Fibroblast of skin of left quadriceps (primary cell): ENCODE data around the gene SAMD4B.

Source experiments
- DNase-seq, 2 experiments: peaks; one replicate each; pipeline ENCODE4 v3.0.0-alpha.2; 2013; ENCODE audit warnings: low read depth in 2 of 2

SAMD4B gene

DNA sequence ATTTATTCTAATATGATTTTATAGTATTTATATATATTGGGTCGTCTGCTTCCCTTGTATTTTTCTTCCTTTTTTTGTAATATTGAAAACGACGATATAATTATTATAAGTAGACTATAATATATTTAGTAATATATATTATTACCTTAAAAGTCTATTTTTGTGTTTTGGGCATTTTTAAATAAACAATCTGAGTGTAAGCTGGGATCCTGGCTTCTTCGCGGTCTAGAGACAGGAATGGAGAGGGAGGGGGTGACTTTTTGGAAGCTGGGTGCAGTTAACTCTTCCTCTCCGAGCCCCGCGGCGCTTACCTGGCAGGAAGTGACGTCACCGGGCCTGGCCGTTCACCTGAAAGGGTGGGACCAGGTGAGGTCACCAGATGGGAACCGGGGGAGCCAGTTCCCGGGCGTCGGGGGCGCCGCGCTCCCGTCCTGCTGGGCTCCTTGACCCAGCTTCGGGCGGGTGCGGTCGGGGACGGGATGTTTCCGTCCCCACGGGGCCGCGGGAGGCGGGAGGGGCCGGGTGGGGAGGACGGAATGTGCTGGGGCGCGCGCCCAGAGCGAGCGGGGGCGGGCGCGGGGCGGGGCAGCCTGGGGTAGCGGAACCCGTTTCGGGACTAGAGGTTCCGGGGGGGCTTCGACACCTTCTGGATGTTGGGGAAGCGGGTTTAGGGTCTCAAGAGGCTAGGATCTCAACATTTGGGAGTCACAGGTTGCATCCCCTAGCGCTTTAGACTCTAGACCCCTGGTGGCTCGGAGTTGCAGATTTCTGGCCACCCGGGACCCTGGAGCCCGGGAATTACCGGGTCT is 67.2 kb downstream of the SAMD4B start:
- no peak for DNase-seq

DNA sequence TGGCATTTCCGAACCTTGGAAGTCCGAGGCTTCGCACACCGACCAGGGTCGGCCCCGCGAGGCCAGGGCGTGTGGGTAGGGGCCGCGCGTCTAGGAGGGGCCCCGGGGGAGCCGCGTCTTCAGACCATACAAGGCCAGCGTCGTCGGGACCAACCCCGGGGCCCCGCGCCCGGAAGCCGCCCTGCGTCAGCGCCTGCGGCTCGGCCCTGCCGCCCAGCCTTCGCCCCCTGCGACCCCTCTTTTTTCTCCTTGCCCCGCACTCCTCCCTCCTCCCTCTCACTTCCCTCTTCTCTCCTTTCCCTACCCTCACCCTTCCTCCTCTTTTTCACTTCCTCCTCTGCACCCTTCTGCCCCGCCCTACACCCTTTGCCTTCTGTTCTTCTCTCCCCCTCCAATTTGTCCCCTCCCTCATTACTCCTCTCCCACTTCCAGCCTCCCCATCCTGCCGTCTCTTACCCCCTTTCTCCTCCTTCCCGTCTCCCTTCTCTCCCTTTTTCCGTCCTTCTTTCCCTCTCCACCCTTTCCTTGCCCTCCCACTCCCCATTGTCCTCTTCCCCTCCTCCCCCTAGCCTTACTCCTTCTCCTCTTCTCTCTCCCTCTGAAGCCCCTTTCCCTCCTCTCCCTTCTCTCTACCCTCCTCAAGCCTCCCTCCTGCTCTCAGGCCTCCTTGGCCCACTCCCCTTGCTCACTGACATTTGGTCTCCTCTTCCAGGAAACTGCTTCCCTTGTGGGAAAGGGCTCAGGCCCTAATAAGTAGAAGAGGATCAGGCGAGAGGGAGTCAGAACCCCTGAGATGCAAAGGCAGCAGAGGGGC is 68.0 kb downstream of the SAMD4B start:
- no peak for DNase-seq

DNA sequence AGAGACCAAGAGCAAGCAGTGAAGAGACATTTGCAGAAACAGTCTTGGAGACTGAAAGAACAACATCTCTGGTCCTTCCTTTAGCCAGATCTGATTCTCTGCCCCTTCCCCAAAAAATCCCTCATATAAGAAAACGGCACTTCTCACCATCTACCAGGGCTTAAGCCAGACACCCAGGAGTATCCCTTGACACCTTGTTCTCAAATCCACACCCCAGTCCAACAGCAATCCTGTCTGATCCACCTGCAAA is 68.5 kb downstream of the SAMD4B start:
- DNase-seq = no peak

DNA sequence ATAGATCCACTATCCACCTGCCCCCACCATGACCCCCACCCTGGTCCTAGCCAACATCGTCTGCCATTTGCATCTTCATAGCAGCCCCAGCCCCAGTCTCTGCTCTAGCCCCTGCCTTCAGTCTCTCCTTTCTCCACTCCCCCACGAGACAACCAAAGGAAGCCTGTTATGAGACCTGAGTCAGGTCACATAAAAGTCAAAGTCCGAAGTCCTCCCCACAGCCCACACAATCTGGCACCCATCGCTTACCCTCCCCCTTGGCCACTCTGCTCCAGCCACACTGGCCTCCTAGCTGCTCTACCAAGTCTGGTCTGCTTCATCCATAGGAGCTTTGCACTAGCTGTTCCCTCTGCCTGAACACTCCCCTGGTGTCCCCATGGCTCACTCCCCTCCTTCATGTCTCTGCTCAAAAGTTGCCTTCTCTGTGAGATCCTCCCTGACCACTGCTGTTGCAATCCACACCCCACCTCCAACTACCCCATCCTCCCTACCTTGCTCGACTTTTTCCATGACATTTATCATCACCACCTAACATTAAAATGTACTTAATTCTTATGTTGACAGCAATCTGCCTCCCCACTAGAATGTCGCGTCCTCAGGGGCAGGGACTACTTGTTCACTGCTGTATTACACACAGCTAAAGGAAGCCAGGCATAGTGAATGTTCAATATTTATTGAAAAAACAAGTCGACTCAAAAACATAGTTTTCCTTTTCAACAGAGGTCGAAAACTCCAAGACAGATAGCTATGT is 69.0 kb downstream of the SAMD4B start:
- DNase-seq = no peak

DNA sequence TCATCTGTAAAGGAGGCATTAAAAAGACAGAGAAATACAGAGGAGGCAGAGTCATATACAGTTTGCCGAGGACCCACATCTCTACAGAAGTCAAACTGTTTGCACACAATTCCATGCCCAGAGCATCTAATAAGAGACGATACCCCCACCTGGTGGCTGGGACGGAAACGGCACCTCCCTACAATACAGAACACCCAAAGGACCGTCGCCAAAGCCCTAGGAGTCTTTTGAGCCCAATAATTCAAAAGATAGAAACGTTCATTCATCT is 69.5 kb downstream of the SAMD4B start:
- DNase-seq = peak; percentile 82 to 86

DNA sequence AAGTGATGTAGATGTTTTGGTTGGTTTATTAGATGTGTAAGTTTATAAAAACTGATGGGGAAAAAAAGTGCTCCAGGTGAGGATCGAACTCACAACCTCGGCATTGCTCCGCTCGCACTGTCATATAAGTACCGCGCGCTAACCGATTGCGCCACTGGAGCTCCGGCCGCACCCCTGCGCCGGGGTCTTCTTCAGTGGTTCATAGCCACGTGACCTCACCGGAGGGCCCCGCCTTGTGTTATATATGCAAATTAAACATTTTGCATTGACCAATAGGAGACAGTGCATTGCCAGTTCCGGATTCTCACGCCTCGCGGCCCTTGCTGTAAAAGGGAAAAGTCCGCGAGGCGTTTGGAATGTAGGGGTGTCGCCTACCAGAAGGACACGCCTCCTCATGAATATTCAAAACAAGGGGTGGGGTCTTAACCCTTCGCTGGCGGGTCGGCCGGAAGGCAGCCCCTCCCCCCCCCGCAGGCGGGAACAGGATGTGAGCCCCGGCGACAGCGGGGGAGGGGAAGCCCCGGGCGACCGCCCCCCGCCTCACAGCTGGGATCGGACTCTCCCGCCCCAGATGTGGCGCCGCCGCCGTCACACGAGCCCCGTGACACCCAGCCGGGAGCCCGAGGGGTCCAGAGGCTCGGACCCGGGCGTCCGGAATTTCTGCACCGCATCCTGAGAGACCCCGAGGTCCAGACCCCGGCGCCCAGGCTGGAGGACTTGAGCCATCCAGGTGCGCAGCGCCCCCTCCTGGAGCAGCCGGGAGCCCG is 70.1 kb downstream of the SAMD4B start, which contains the start of gene PLEKHG2:
TSS of gene PLEKHG2 (plus strand) at position 570 of the 767 bp plus-strand sequence. CDS start 1,418 bp downstream, outside the sequence.
- DNase-seq = peak; percentile 100

DNA sequence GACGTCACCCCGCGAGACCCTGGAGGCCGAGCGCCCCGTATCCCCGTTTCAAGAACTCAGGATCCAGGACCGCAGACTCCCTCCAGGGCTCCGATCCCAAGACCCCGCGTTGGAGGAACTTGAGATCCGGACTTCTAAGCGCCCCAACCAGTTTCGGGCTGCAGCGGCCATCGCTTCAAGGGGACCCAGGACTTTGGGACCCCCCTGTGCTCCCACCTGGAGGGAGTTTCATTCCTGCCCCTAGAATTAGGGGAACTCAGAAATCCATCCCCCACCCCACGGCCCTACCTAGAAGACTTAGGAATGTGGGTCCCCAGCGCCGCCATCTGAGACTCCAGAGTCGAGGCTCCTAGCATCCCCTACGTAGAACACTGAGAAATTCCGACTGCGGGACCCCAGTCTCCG is 70.6 kb downstream of the SAMD4B start:
- DNase-seq = no peak

DNA sequence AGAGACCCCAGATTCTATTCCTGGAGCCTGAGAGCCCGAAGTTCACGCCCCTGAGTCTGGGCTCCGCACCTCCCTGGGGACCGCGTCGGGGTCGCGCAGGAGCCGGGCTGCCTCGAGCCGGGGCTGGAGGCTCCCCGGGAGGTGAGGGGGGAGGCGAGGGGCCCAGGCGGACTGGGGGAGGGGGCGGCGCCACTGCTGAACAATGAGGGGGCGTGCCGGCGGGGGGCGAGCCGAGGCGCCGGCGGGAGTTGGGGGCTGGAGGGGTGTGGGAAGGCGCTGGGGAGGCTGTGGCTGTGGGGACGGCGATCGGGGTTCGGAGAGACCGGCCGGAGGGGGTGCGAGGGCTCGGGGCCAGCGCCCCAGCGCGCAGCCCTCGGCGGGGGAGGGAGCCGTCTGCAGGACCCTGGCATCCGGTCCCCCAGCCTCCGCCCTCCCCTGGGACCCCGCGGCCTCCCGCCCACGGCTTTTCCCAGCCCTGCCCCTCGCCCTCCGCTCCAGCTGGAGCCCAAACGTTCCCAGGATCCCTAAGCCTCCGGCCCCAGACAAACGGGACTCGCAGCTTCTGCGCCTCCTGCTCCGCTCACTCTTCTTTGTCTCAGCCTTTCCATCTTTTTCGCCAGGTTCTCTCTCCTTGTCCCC is 71.2 kb downstream of the SAMD4B start:
- no peak for DNase-seq

DNA sequence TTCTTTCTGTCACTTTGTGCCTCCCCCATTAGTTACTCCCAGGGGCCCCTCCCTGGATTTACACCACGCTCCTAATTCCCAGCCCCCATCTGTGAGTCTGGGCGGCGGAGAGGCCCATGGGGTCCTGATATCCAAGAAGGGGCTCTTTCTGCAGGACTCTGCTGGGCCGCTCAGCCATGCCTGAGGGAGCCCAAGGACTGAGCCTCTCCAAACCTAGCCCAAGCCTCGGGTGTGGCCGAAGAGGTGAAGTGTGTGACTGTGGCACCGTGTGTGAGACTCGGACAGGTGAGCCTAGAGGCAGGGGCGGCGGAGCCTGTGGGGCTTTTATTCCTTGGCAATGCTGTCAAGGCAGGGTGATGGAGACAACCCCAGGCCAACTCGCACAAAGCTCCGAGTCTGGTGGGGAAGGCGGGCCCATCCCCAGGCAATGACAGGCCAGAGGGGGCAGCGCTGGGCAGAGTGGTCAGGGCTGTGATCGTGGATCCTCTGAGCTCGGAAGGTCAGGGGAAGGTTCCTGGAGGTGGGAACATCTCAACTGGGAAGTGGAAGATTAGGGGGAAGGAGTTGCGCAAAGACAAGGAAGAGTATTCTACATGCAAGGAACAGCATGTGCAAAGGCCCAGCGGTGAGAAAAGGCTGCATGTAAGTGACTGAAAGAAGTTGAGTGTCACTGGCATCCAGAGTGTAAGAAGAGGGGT is 71.8 kb downstream of the SAMD4B start:
- DNase-seq = no peak

DNA sequence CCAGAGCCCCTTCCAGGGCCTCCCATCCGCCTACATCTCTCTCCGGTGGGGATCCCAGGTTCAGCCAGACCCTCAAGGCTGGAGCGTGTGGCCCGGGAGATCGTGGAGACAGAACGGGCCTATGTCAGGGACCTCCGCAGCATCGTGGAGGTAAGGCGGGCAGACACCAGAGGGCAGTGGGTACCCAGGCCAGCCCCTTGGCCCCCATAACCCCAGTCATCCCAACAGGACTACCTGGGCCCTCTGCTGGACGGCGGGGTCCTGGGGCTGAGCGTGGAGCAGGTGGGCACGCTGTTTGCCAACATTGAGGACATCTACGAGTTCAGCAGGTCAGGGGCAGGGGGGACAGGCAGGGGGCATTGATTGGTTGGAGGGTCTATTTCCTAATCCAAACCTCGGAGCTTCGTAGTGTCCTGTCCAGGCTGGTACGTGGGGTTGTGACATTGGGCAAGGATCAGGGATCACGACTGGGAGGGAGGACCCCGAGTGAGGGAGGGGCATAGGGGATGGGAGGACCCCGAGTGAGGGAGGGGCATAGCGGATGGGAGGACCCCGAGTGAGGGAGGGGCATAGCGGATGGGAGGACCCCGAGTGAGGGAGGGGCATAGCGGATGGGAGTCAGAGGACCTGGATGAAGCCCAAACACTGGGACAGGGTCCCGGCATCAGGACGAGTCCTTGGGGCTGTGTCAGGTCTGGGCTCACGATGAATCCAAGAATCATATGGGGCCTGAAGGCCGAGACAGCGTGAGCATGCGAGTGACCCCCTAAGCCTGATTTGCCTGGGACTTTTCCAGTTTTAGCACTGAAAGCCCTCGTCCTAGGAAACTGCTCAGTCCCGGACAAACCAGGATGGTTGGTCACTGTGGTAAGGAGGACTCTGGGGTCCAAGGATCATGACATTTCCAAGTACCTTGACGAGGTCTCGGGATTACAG is 73.2 kb downstream of the SAMD4B start:
- no peak for DNase-seq

DNA sequence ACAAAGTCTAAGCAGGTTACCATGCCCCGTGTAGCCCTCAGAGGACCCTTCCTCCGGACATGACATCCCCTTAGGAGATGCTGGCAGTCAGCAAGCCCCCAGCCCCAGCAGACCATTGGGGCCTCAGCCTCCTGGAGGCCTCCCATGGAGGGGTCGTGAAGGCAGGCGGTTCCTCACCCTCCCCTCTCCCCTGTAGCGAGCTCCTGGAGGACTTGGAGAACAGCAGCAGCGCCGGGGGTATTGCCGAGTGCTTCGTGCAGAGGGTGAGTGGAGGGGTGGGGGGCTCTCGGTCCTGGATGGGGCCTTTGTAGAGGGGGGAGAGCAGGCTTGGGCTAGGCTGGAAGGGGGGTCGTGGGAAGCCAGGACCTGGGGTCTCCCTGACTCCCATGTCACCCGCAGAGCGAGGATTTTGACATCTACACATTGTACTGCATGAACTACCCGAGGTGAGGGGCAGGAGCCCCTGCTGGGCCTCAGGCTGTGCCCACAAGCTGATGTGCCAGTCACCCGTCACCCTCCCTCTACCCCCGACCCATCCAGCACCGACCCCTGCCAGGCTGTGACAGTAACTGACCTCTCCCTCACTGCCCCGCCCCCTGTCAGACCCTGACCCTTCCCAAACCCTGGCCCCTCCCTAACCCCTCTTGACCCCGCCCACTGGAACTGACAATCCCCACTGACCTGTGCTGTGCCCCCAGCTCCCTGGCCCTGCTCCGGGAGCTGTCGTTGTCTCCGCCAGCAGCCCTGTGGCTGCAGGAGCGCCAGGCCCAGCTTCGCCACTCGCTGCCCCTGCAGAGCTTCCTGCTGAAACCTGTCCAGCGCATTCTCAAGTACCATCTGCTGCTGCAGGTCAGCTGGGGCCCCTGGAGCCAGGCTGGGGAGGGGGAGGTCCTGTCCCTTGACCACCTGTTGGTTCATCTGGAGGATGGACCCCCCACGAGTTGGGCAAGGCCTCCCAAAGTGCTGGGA is 74.2 kb downstream of the SAMD4B start:
- no peak for DNase-seq

DNA sequence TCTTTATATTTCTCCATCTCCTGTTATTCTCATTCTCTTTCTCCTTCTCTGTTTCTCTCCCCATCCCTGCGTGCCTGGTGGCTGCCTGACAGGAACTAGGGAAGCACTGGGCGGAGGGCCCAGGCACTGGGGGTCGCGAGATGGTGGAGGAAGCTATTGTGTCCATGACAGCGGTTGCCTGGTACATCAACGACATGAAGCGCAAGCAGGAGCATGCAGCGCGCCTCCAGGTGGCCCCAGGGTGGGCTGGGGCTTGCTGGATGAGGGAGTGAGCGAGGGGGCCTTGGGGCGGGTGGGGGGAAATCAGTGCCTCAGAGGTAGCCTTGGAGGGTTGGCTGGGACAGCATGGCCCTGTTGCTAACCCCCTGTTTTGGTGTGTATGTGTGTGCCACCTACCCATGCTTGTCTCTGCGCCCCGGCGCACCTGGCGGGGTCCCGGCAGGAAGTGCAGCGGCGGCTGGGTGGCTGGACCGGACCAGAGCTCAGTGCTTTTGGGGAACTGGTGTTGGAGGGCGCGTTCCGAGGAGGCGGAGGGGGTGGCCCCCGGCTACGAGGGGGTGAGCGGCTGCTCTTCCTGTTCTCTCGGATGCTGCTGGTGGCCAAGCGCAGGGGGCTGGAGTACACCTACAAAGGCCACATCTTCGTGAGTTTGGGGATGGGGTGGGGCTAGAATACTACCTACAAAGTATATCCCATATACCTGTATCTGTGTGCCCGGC is 75.4 kb downstream of the SAMD4B start:
- DNase-seq = no peak

DNA sequence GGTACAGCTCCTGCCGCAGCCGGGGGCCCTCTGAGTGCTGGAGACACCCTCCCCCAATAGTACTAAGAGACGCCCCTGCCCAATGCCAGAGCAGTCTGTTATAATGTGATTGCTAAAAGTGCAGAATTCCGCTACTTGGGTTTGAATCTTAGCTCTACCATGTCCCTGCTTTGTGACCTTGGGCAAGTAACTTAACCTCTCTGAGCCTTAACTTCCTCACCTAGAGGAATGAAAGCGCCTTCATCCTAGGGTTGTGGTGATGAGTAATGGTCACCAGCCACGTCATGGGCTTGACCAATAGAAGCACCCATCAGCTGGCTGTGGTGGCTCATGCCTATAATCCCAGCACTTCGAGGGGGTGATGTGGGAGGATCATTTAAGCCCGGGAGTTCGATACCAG is 76.8 kb downstream of the SAMD4B start:
- no peak for DNase-seq

DNA sequence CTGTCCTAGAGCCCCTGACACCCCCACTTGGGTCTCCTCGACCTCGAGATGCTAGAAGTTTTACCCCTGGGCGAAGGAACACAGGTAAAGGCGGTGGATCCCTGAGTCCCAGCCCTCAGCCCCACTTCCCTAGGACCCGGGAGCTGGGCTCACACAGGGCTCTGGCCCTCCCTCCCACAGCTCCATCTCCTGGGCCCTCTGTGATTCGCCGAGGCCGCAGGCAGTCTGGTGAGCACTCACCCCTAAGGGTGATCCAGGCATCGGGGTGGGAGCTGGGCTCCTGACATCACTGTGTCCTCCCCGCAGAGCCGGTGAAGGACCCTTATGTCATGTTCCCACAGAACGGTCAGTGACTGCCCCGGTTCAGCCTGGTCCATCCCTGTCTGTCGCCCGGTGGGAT is 78.5 kb downstream of the SAMD4B start:
- DNase-seq = no peak

DNA sequence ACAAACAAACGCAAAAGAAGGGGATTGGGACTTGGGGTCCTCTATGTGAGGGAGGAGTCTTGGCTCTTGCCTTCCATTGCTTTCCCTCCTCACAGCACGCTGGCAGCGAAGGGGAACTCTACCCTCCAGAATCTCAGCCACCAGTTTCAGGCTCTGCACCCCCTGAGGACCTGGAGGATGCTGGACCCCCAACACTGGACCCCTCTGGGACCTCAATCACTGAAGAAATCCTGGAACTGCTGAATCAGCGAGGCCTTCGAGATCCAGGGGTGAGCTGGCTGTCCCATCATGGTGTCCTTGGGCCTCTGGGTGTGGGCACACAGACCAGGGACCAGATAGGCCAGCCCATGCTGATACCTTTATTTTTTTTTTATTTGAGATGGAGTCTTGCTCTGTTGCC is 79.8 kb downstream of the SAMD4B start:
- DNase-seq = no peak

DNA sequence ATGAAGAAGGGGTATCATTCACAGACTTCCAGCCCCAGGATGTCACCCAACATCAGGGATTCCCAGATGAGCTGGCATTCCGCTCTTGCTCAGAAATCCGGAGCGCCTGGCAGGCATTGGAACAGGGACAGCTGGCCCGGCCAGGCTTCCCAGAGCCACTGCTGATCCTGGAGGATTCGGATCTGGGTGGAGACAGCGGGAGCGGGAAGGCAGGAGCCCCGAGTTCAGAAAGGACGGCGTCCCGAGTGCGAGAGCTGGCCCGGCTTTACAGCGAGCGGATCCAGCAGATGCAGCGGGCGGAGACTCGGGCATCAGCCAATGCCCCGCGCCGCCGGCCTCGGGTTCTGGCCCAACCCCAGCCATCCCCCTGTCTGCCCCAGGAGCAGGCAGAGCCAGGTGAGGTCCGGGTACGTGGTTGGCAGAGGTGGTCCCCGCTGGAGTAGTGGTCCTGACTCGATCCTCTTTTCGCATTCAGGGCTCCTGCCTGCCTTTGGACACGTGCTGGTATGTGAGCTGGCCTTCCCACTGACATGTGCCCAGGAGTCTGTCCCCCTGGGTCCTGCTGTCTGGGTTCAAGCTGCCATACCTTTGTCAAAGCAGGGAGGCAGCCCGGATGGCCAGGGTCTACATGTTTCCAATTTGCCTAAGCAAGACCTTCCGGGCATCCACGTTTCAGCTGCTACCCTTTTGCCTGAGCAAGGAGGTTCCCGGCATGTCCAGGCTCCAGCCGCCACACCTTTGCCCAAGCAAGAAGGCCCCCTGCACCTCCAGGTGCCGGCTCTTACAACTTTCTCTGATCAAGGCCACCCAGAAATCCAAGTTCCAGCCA is 81.3 kb downstream of the SAMD4B start:
- DNase-seq = no peak

DNA sequence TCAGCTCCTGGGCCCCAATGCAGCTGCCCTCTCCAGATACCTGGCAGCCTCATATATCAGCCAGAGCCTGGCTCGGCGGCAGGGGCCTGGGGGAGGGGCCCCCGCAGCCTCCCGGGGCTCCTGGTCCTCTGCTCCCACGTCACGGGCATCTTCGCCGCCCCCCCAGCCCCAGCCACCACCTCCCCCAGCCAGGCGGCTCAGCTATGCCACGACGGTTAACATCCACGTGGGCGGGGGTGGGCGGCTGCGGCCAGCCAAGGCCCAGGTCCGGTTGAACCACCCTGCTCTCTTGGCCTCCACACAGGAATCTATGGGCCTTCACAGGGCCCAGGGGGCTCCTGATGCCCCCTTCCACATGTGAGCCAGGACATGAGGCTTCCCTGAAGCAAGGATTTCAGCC is 82.7 kb downstream of the SAMD4B start:
- no peak for DNase-seq
